H9 (cell line): ENCODE measurements around the gene GLCE. TPM values are rescaled to one million over a fixed set of nuclear protein-coding genes. Genes with fewer than 3 reads are reported as not detected.

Source experiments
- DNase-seq: peaks from one replicate; pipeline ENCODE4 v3.0.0-alpha.2; 2017
- H2AFZ ChIP-seq: one replicate; pipeline ENCODE4 v1.6.1; 2013; ENCODE audit warnings: mild to moderate bottlenecking, low read length, control low read depth, moderate library complexity
- H2AK5ac ChIP-seq: 2 replicates; pipeline ENCODE4 v1.6.1; 2013; ENCODE audit warnings: low read length, control low read depth, mixed read lengths; ENCODE audit not compliant: insufficient read length
- H2BK120ac ChIP-seq: one replicate; pipeline ENCODE4 v1.6.1; 2013; ENCODE audit warnings: low read depth, mild to moderate bottlenecking, low read length, control low read depth, inconsistent platforms; ENCODE audit not compliant: poor library complexity, severe bottlenecking
- H2BK12ac ChIP-seq: 2 replicates; pipeline ENCODE4 v1.6.1; 2013; ENCODE audit warnings: low read length, control low read depth, mixed read lengths, low read depth; ENCODE audit not compliant: insufficient read length
- H2BK15ac ChIP-seq: 2 replicates; pipeline ENCODE4 v1.6.1; 2013; ENCODE audit warnings: low read depth, low read length, control low read depth
- H2BK20ac ChIP-seq: one replicate; pipeline ENCODE4 v1.6.1; 2013; ENCODE audit warnings: low read depth, mild to moderate bottlenecking, low read length, control low read depth, inconsistent platforms; ENCODE audit not compliant: poor library complexity, severe bottlenecking
- H2BK5ac ChIP-seq: 2 replicates; pipeline ENCODE4 v1.6.1; 2013; ENCODE audit warnings: low read length, control low read depth, mixed read lengths; ENCODE audit not compliant: insufficient read length
- H3K14ac ChIP-seq: 2 replicates; pipeline ENCODE4 v1.6.1; 2013; ENCODE audit warnings: low read length, control low read depth; ENCODE audit not compliant: insufficient read depth
- H3K18ac ChIP-seq: 2 replicates; pipeline ENCODE4 v1.6.1; 2013; ENCODE audit warnings: low read depth, mild to moderate bottlenecking, mixed read lengths, low read length, control low read depth; ENCODE audit not compliant: insufficient read length
- H3K23ac ChIP-seq: 2 replicates; pipeline ENCODE4 v1.6.1; 2013; ENCODE audit warnings: low read length, control low read depth, mixed read lengths, low read depth; ENCODE audit not compliant: insufficient read length
- H3K23me2 ChIP-seq: 2 replicates; pipeline ENCODE4 v1.6.1; 2013; ENCODE audit warnings: low read depth, mild to moderate bottlenecking, mixed read lengths, low read length, control low read depth; ENCODE audit not compliant: insufficient read length, poor library complexity, severe bottlenecking
- H3K27ac ChIP-seq: 2 replicates; pipeline ENCODE4 v1.5.1; 2013; ENCODE audit warnings: low read length, control low read depth, mixed read lengths, low read depth; ENCODE audit not compliant: insufficient read length
- H3K27me3 ChIP-seq: 2 replicates; pipeline ENCODE4 v1.6.1; 2013; ENCODE audit warnings: low read length, control low read depth, inconsistent platforms; ENCODE audit not compliant: insufficient read depth
- H3K4ac ChIP-seq: 2 replicates; pipeline ENCODE4 v1.6.1; 2013; ENCODE audit warnings: low read depth, mild to moderate bottlenecking, control low read depth, inconsistent platforms, low read length, moderate library complexity
- H3K4me1 ChIP-seq: 2 replicates; pipeline ENCODE4 v1.6.1; 2013; ENCODE audit warnings: low read length, control low read depth, inconsistent platforms; ENCODE audit not compliant: insufficient read depth
- H3K4me2 ChIP-seq: 2 replicates; pipeline ENCODE4 v1.6.1; 2013; ENCODE audit warnings: low read length, control low read depth, mixed read lengths; ENCODE audit not compliant: insufficient read length, insufficient read depth
- H3K56ac ChIP-seq: 2 replicates; pipeline ENCODE4 v1.6.1; 2013; ENCODE audit warnings: low read depth, mild to moderate bottlenecking, mixed read lengths, low read length, control low read depth; ENCODE audit not compliant: insufficient read length
- H3K79me1 ChIP-seq: 2 replicates; pipeline ENCODE4 v1.6.1; 2013; ENCODE audit warnings: low read depth, mild to moderate bottlenecking, moderate library complexity, low read length, control low read depth, inconsistent platforms; ENCODE audit not compliant: insufficient read depth, poor library complexity, severe bottlenecking
- H3K79me2 ChIP-seq: 2 replicates; pipeline ENCODE4 v1.6.1; 2013; ENCODE audit warnings: low read length, control low read depth, inconsistent platforms; ENCODE audit not compliant: insufficient read depth
- H3K9ac ChIP-seq: 2 replicates; pipeline ENCODE4 v1.6.1; 2013; ENCODE audit warnings: low read length, control low read depth, mixed read lengths; ENCODE audit not compliant: insufficient read length; ENCODE audit errors: extremely low read depth
- H3K9me3 ChIP-seq: one replicate; pipeline ENCODE4 v1.6.1; 2013; ENCODE audit warnings: low read depth, low read length, inconsistent platforms; ENCODE audit not compliant: control insufficient read depth
- H3T11ph ChIP-seq: one replicate; pipeline ENCODE4 v1.6.1; 2013; ENCODE audit warnings: mild to moderate bottlenecking, low read length, control low read depth, inconsistent platforms
- H4K20me1 ChIP-seq: one replicate; pipeline ENCODE4 v1.6.1; 2013; ENCODE audit not compliant: control insufficient read depth, insufficient read length, insufficient read depth
- H4K5ac ChIP-seq: 2 replicates; pipeline ENCODE4 v1.6.1; 2013; ENCODE audit warnings: low read depth, mild to moderate bottlenecking, mixed read lengths, low read length, control low read depth; ENCODE audit not compliant: insufficient read length
- H4K8ac ChIP-seq: replicated peaks from 2 replicates; pipeline ENCODE4 v1.6.1; 2013; ENCODE audit warnings: low read length, control low read depth, mixed read lengths, low read depth; ENCODE audit not compliant: insufficient read length
- H4K91ac ChIP-seq: 2 replicates; pipeline ENCODE4 v1.6.1; 2013; ENCODE audit warnings: low read depth, mild to moderate bottlenecking, moderate library complexity, mixed read lengths, low read length, control low read depth; ENCODE audit not compliant: insufficient read length
- H3K27ac Mint-ChIP-seq, 3 experiments: 2 replicates in 2 of 3; 3 replicates in 1 of 3; pipeline ENCODE4 v1.8.0; 2020 to 2021; ENCODE audit warnings: mixed read lengths in 3 of 3, mild to moderate bottlenecking in 1 of 3, moderate library complexity in 1 of 3
- H3K27me3 Mint-ChIP-seq: 2 replicates; pipeline ENCODE4 v1.8.0; 2021; ENCODE audit warnings: low read depth, mild to moderate bottlenecking, moderate library complexity, mixed read lengths
- H3K36me3 Mint-ChIP-seq, 3 experiments: 2 replicates in 2 of 3; 3 replicates in 1 of 3; pipeline ENCODE4 v1.8.0; 2020 to 2021; ENCODE audit warnings: low read depth in 3 of 3, mixed read lengths in 3 of 3; ENCODE audit not compliant: insufficient read depth in 1 of 3
- H3K4me1 Mint-ChIP-seq, 2 experiments: 2 replicates each; pipeline ENCODE4 v1.8.0; 2020; ENCODE audit warnings: mixed read lengths in 2 of 2
- H3K4me3 Mint-ChIP-seq, 2 experiments: 2 replicates in 1 of 2; 3 replicates in 1 of 2; pipeline ENCODE4 v1.8.0; 2020 to 2021; ENCODE audit warnings: mild to moderate bottlenecking in 2 of 2, mixed read lengths in 2 of 2, moderate library complexity in 1 of 2
- H3K9me3 Mint-ChIP-seq, 2 experiments: 2 replicates in 1 of 2; 3 replicates in 1 of 2; pipeline ENCODE4 v1.8.0; 2020; ENCODE audit warnings: mild to moderate bottlenecking in 2 of 2, mixed read lengths in 2 of 2, moderate library complexity in 1 of 2
- WGBS: extraction: QIAGEN DNeasy Blood & Tissue Kit; methylation state at CpG from one replicate; pipeline ENCODE4 v1.1.7; 2013; ENCODE audit warnings: missing lambda C conversion rate, low lambda C conversion rate, mixed read lengths; ENCODE audit not compliant: insufficient read length; ENCODE audit errors: extremely low coverage; 5-methylcytosine and 5-hydroxymethylcytosine counted together
- total RNA-seq: library from RNA; stranded (reverse); gene quantifications from 2 replicates; pipeline ENCODE4 v1.2.1, GENCODE V29; 2021
- TF ChIP-seq, protein P1 (sequence below): fragments of 200-600 bp; sonication (generic); conservative IDR thresholded peaks from 3 replicates; pipeline ENCODE4 v1.8.0; 2021; ENCODE audit warnings: antibody characterized with exemption, mild to moderate bottlenecking

Gene GLCE
- total RNA-seq, 1 experiment from 2014 or later: 12.2 TPM

DNA sequence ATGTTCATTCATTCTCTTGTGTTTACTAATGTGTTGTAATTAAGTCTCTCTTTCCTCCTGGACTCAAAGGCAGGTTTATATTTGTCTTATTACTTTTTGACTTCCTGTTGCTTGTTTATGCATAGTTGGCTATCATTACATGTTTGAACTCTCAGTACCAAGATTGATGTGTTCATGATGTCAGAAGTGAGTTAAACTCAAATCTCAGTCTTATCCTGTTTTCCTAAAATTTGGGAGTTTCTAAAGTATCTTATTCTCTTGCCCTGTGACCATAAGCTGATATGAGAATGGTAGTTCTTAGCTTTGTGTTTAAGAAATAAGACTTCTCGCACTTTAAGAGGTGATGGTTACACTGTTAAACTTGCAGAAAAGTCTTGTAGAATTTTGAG is 5.2 kb downstream of the GLCE start:
- Mint-ChIP-seq H3K9me3 (no peaks in the 10 kb centered on the region; a peak in 1 of 5 replicates), H3K4me1 (peaks cover 10 to 21% of the 10 kb centered on the region in 2 experiments), H3K27ac (no peak overlapping the region), H3K4me3 (no peak overlapping the region), H3K27me3 (peaks cover 18% of the 10 kb centered on the region), H3K36me3 (no peaks in the 10 kb centered on the region; a peak in 1 of 7 replicates)
- Histone ChIP-seq H2AK5ac (no peak overlapping the region), H2BK120ac (no peak overlapping the region), H2BK5ac (no peak overlapping the region), H3K4me2 (no peak overlapping the region), H2BK15ac (no peak overlapping the region), H3K79me2 (0 out of 2 replicates have a peak, but pooled peaks cover 1% of the 10 kb centered on the region), H4K91ac (no peak overlapping the region), H4K20me1 (no peaks in the 10 kb centered on the region), H3T11ph (no peak overlapping the region), H3K56ac (no peak overlapping the region), H3K23me2 (peaks cover 9% of the 10 kb centered on the region), H3K27ac (no peak overlapping the region), H2BK20ac (no peak overlapping the region), H4K5ac (no peak overlapping the region), H3K9me3 (no peaks in the 10 kb centered on the region), H4K8ac (no peak overlapping the region), H3K4me1 (no peaks in the 10 kb centered on the region; the same call in 1 of the 2 replicates), H3K79me1 (peaks cover 2% of the 10 kb centered on the region), H3K18ac (no peak overlapping the region), H3K9ac (no peak overlapping the region), H2AFZ (no peak overlapping the region), H3K27me3 (no peaks in the 10 kb centered on the region; the same call in 1 of the 2 replicates), H2BK12ac (no peak overlapping the region), H3K4ac (no peak overlapping the region), H3K14ac (no peak overlapping the region), H3K23ac (no peak overlapping the region)
- TF ChIP-seq, protein P1, sequence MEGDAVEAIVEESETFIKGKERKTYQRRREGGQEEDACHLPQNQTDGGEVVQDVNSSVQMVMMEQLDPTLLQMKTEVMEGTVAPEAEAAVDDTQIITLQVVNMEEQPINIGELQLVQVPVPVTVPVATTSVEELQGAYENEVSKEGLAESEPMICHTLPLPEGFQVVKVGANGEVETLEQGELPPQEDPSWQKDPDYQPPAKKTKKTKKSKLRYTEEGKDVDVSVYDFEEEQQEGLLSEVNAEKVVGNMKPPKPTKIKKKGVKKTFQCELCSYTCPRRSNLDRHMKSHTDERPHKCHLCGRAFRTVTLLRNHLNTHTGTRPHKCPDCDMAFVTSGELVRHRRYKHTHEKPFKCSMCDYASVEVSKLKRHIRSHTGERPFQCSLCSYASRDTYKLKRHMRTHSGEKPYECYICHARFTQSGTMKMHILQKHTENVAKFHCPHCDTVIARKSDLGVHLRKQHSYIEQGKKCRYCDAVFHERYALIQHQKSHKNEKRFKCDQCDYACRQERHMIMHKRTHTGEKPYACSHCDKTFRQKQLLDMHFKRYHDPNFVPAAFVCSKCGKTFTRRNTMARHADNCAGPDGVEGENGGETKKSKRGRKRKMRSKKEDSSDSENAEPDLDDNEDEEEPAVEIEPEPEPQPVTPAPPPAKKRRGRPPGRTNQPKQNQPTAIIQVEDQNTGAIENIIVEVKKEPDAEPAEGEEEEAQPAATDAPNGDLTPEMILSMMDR: no peak
- WGBS: no CpG with 5 or more reads among the region's 1 CpG
- DNase-seq: no peak
